ENCODE results near the gene WWOX. TPM values are rescaled to one million over a fixed set of nuclear protein-coding genes. Genes with fewer than 3 reads are reported as not detected.

Gene WWOX
- total RNA-seq, 1 donor from 2014 or later: 19.2 TPM

DNA sequence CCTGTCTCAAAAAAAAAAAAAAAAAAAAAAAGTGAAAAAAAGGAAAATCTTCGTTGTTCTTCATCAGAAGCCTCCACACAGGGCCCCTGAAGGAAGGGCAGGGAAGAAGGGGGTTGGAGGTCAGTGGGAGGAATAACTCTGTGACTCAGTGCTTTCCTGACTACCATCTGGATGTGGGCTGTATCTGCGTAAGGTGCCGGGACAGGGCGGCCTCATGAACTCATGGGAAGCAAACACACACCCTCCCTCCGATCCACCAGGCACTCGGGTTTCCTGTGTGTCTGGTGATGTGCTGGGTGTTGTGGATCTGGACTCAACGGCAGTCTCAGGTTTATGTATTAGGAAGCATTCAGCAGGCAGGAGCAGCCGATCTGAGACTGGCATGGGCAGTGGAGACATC, 691.6 kb downstream of the WWOX start:
- Histone ChIP-seq H3K4me1 (no peaks in the 10 kb centered on the region), H3K27me3 (ENCODE audit: low read depth) (no peaks in the 10 kb centered on the region), H3K4me3 (no peak overlapping the region), H3K36me3 (no peaks in the 10 kb centered on the region), H3K9me3 (no peaks in the 10 kb centered on the region), H3K27ac (no peak overlapping the region)
- DNase-seq (no peak), ATAC-seq (no peak)
- TF ChIP-seq, protein P1, sequence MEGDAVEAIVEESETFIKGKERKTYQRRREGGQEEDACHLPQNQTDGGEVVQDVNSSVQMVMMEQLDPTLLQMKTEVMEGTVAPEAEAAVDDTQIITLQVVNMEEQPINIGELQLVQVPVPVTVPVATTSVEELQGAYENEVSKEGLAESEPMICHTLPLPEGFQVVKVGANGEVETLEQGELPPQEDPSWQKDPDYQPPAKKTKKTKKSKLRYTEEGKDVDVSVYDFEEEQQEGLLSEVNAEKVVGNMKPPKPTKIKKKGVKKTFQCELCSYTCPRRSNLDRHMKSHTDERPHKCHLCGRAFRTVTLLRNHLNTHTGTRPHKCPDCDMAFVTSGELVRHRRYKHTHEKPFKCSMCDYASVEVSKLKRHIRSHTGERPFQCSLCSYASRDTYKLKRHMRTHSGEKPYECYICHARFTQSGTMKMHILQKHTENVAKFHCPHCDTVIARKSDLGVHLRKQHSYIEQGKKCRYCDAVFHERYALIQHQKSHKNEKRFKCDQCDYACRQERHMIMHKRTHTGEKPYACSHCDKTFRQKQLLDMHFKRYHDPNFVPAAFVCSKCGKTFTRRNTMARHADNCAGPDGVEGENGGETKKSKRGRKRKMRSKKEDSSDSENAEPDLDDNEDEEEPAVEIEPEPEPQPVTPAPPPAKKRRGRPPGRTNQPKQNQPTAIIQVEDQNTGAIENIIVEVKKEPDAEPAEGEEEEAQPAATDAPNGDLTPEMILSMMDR (IDR thresholded peaks at IDR 0.05): no peak
- intact Hi-C loops (cut with DNase I): no loop called here

GRCh38 chr16:78791926-78792325, 692.5 kb downstream of the WWOX start:
- H3K9me3 ChIP-seq: no peaks in the 10 kb centered on the region
- H3K27ac ChIP-seq: no peak overlapping the region
- no peaks in the 10 kb centered on the region for H3K36me3 ChIP-seq
- H3K4me1 ChIP-seq: no peaks in the 10 kb centered on the region
- intact Hi-C loops (cut with DNase I): no loop called here
- no peak overlapping the region for H3K4me3 ChIP-seq
- ATAC-seq (no peak), DNase-seq (no peak)
- TF ChIP-seq, protein P1 (IDR thresholded peaks at IDR 0.05): no peak
- H3K27me3 ChIP-seq (ENCODE audit: low read depth): no peaks in the 10 kb centered on the region

- ATAC-seq: no peak
- no peak for DNase-seq
- H3K27ac ChIP-seq: no peak overlapping the region
- no peaks in the 10 kb centered on the region for H3K4me1 ChIP-seq
- H3K36me3 ChIP-seq: no peaks in the 10 kb centered on the region
- no peaks in the 10 kb centered on the region for H3K27me3 ChIP-seq (ENCODE audit: low read depth)
- intact Hi-C loops (cut with DNase I): no loop called here
- H3K9me3 ChIP-seq: no peaks in the 10 kb centered on the region
- H3K4me3 ChIP-seq: no peak overlapping the region
- TF ChIP-seq, protein P1 (IDR thresholded peaks at IDR 0.05): no peak
Measured at GRCh38 chr16:78792952-78793351, 693.5 kb downstream of the WWOX start.

DNA sequence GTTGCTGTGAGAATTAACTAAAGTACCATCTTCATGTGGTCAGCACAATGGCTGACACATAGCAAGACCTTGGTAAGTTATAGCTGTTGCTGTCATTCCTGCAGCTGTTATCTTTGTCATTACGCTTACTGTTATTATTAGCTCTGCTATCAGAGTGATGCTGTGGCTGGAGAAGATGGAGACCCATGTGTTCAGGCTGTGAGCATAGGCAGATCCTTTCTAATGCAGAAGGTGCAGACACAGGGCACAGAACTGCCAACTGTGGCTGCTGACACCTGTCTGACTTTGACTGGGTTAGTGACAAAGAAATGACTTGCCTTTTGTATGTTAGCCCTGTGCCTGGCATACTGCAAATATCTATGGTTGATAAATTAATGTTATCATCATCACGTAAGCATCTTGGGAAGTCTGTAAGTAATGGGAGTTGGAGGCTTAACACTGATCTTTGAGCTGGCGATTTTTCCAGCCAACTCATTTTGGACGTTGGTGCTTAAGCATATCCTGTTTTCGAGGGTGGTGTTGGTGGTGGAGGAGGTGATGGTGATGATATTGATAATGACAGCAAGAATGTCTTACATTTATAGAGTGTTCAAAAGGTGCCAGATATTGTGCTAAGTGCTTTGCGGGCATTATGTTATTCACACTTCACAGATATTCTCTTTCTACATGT, 695.3 kb downstream of the WWOX start:
- DNase-seq (no peak), ATAC-seq (no peak)
- no peaks in the 10 kb centered on the region for H3K4me1 ChIP-seq
- H3K4me3 ChIP-seq: no peak overlapping the region
- no peak overlapping the region for H3K27ac ChIP-seq
- TF ChIP-seq, protein P1 (IDR thresholded peaks at IDR 0.05): no peak
- H3K36me3 ChIP-seq: no peaks in the 10 kb centered on the region
- H3K9me3 ChIP-seq: no peaks in the 10 kb centered on the region
- intact Hi-C loops (cut with DNase I): no loop called here
- H3K27me3 ChIP-seq (ENCODE audit: low read depth): no peaks in the 10 kb centered on the region

GRCh38 chr16:78795433-78795832, 696.0 kb downstream of the WWOX start:
- Histone ChIP-seq H3K4me3 (no peak overlapping the region), H3K9me3 (no peaks in the 10 kb centered on the region), H3K27me3 (ENCODE audit: low read depth) (no peaks in the 10 kb centered on the region), H3K27ac (no peak overlapping the region), H3K36me3 (no peaks in the 10 kb centered on the region), H3K4me1 (no peaks in the 10 kb centered on the region)
- intact Hi-C loops (cut with DNase I): no loop called here
- no peak for DNase-seq
- no peak for ATAC-seq
- TF ChIP-seq, protein P1 (IDR thresholded peaks at IDR 0.05): no peak

Measured in lower lobe of right lung (tissue), 2 donors.